D721Med (cell line): Measurements from ENCODE around the gene SUFU.

Experiments
- DNase-seq: peaks from one replicate; pipeline ENCODE4 v3.0.0; 2011; ENCODE audit warnings: low spot score; ENCODE audit not compliant: insufficient read length
- FAIRE-seq: peaks from 2 replicates; lab custom pipeline; 2011; peaks lifted over from hg19 to GRCh38; lab: Jason Lieb, UNC
- TF ChIP-seq, protein P1 (sequence below): IDR thresholded peaks from 2 replicates; pipeline ENCODE4 v1.5.1; 2012; ENCODE audit warnings: mild to moderate bottlenecking, control low read depth; ENCODE audit not compliant: insufficient read depth; ENCODE audit errors: missing control alignments

Gene SUFU

DNA sequence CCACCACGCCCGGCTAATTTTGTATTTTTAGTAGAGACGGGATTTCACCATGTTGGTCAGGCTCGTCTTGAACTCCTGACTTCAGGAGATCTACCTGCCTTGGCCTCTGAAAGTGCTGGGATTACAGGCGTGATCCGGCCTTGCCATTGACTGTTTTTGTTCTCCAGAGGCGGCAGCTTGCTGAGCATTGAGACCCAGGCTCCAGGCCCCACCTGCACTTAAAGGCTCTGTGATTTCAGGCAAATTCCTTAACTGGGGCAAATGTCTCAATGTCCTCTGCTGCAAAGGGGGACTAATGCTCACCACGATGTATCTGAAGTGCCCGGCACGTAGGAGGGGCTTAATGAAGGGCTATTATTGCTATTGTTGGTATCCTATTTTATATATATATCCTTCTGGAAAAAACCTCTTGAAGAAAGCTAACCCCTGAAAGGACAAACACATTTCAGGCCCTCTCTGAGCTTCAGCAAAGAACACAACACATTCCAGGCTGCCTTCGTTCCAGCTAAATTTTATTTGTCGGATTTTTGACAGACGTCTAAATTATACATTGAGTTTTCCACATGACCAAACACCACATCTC, 169.6 kb downstream of the SUFU start:
- FAIRE-seq (no peak), DNase-seq (no peak)
- TF ChIP-seq, protein P1, sequence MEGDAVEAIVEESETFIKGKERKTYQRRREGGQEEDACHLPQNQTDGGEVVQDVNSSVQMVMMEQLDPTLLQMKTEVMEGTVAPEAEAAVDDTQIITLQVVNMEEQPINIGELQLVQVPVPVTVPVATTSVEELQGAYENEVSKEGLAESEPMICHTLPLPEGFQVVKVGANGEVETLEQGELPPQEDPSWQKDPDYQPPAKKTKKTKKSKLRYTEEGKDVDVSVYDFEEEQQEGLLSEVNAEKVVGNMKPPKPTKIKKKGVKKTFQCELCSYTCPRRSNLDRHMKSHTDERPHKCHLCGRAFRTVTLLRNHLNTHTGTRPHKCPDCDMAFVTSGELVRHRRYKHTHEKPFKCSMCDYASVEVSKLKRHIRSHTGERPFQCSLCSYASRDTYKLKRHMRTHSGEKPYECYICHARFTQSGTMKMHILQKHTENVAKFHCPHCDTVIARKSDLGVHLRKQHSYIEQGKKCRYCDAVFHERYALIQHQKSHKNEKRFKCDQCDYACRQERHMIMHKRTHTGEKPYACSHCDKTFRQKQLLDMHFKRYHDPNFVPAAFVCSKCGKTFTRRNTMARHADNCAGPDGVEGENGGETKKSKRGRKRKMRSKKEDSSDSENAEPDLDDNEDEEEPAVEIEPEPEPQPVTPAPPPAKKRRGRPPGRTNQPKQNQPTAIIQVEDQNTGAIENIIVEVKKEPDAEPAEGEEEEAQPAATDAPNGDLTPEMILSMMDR: no peak

DNA sequence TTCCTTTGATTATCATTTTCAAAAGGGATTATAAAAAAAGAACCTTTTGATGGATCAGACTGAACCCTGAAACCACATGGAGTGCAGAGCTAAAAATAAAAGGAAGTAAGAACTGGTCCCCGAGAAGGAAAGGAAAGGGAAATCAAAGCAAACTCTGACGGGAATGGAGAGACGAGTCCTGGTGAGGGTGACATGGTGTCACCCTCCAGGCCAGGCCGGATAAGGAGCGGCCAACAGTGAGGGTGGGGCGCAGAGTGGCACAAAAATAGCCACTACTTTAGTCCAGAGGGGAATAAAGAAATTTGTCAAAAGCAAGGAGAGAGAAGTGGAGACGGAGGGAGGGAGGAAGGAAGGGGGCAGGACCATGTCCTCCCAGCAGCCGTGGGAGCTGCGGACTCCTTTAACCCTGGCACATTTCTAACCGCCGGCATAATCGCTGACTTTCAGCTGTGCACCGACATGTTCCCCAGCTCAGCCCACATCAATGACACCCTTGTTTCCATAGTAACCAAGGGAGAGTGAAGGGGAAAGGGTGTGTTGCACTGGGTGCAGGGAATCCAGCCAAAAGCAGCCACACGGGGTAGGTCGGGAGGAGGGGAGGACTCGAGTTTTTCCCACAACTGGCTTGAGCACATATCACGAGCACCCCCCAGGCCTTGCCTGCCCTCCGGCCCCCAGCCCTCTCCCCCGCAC, 170.2 kb downstream of the SUFU start:
- no peak for DNase-seq
- FAIRE-seq: no peak
- TF ChIP-seq, protein P1: no peak

DNA sequence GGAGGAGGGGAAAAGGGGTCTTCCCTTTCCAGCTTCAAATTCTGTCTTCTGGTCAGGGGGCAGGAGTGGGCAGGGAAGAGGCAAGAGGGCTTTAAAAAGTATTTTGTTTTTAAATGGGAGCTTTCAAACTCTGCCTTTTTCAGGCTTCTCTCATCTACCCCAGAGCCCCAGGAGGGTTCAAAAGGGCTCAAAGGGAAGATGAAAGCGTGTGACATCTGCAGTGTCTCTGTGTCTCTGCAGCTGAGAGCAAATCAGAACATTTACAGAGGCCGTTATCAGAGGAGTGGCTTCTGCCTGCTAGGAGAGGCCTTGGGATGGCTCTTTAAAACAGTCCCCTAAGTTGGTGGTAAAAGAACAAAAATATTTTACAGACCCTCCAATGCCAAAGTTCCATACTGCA, 170.8 kb downstream of the SUFU start:
- FAIRE-seq (no peak), DNase-seq (no peak)
- TF ChIP-seq, protein P1: no peak

DNA sequence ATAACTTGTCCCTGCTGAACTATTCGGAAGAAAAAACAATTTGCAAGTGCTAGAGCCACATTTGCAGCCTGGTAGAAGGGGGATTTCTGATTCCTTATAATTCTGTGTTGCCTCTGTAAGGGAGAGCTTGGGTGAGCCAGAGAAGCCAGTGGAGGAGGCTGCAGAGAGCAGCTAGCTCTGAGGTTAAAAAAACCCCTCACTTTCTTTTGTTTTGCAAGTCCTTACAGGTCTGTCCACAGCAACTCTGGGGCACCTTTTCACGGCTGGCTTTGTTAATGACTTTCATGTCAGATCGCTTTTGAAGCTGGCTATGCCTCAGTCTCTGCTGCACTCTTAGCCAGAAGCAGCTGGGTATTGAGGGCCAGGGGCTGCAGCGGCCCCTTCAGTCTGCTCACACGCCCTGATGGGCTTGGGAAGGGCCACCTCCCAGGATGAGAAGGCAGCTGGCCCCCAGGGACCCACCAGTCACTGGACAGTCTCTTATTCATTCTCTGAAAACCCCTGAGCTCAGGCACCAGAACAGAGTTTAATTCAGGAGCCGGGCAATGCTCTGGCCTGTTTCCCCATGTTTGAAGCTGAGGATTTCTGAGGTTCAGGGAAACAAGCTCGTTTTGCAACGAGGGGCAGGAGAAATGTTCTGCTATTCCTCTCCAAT, 171.4 kb downstream of the SUFU start:
- DNase-seq (no peak), FAIRE-seq (no peak)
- TF ChIP-seq, protein P1: no peak

DNA sequence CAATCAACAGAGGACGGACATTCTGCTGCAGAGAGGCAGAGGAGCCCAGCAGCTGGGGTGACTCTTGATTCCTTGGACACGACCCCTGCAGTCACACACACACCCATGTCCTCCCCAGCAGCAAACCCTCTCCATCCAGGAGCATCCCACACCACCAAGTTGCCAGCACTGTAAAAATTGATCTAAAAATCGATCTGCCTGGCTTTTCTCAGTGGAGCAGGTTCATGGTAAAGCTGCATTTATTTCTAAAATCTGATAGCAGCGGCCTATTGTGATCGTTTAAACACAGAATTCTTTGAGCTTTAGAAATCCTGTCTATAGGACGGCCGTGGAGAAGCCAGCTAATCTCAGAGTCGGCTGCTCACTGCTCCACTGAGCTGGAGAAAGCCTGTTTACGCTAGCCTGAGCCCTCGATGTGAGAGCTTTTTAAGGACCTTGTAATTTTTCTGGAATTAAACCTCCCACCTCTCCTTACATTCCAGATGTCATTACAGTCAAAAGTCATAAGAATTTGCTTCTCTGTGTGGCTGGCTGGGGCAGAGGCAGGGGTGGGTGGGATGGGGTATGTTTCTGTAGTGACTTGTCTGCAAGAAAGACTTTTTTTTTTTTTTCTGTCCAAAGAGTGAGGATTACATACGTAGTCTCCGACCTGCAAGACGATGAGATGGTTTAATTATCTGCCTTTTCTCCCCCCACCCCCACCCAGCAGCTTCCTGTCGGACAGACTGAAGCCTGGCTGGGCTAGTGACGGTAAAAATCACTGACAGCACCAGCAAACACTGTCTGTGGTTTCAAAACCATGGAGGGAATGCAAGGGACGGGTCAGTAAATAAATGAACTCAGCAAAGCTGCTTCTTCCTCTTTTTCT, 172.1 kb downstream of the SUFU start:
- DNase-seq (no peak), FAIRE-seq (no peak)
- TF ChIP-seq, protein P1: no peak

DNA sequence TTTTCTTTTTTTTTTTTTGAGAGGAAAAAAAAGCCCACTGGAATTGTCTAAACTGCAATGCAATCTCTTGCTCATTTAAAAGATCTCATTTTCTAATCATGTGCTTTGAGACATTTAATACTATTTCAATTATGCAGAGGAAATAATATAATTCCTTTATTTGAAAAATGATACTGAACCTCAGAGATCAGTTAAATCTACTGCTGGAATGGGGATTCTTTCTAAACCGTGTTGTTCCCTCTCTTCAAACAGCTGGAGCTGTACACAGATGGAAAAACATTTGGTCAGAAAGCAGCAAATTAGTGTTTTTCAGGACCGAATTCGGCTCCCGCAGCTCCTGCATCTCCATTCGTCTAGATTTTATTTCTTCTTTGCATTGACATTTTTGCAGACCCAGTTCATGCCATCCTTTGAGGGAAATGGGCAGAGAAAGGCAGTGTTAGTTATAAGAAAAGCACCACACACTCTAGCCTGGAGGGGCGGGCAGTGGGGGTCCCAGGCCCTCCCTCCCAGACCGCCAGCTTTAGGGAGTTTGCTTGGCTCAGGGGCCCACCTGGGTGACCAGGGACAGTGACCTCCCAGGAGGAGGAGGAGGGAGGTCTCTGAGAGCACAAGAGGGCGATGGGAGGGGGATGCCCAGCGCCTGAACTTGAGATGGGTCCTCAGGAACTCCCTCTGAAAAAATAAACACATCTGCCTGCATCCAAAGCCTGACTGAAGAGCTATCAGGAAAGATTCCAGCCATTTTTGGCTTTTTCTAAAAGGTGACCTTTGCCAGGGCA, 173.0 kb downstream of the SUFU start:
- FAIRE-seq (no peak), DNase-seq (no peak)
- TF ChIP-seq, protein P1: no peak
